NCI-H2196 treated with DMSO at 0.1 percent for 48 hours (cell line): Measurements from ENCODE around the gene KCTD1.
A peak's percentile ranks its signal among the peaks of the same experiment; 100 is the strongest.

ENCODE experiments used
- DNase-seq: peaks from one replicate; lab custom pipeline; 2025; ENCODE audit not compliant: unreplicated experiment; lab: John Stamatoyannopoulos, UW

KCTD1 gene

DNA sequence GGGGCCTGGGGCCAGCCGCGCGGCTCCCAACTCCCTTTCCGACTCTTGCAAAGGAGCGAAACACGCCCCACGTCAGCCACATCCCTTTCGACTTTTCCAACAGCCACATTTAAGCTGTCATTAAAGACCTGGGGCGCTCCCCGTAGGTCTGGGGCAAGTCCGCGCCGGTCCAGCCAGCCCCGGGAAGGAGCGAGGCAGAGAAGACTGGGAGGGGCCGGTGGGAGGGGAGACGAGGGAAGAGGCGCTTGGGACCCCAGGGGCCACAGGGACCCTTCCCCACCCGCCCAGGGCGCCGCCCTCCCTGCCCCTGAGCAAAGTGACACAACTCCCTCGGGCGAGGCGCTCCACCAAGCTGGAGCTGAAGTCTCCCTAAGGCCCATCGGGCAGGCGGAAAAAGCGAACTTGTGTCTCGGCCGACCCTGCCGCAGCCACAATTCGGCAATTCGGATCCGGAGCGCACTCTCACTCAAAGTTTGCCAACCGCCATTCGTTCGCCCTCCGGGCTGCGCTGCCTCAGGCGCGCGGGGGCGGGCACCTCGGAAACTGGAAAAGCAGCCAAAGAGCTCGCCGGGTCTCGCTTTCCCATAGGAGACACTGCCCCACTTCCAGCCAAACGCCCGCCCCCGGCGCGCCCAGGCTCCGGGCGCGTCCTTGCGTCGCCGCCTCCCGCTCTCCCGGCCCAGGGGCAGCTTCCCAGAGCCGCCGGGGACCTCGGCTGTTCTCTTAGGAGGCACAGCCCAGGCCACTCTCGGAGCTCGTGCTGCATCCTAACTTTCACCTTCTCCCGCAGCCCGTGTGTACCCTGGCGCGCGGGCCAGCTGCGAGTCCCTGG, 1.1 kb upstream of the KCTD1 start:
- peak; percentile 53 for DNase-seq

DNA sequence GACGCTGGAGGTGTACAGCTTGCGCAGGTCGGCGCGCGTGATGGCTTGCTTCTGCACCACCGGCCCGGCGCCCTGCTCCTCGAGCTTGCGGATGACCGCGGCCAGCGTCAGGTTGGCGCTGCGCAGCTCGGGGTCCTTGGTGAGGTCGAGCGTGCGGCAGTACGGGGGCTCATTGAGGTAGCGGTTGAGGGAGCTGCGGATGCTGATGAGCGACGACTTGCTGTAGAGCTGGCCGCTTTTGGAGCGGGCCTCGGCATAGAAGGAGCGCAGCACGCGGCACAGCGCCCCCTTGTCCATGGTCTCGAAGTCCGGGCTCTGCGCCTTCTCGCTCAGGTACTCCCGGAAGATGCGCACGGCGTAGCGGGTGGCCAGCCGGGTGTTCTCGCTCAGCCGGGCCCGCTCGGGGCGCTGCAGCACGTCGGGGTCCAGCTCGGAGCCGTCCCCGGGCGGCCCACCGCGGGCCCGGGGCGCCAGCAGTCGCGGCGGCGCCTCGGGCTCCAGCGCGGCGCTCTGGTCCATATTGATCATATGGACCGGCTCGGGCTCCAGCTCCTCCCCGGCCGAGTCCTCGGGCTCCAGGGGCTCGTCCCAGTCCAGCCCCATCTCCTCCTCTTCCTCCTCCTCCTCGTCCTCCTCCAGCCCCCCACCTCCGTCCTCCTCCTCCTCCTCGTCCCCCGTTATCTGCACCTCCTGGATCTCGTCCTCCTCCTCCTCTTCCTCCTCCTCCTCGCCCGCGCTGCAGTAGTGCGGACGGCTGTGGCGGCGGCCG, 523 bp downstream of the KCTD1 start:
- no peak for DNase-seq

DNA sequence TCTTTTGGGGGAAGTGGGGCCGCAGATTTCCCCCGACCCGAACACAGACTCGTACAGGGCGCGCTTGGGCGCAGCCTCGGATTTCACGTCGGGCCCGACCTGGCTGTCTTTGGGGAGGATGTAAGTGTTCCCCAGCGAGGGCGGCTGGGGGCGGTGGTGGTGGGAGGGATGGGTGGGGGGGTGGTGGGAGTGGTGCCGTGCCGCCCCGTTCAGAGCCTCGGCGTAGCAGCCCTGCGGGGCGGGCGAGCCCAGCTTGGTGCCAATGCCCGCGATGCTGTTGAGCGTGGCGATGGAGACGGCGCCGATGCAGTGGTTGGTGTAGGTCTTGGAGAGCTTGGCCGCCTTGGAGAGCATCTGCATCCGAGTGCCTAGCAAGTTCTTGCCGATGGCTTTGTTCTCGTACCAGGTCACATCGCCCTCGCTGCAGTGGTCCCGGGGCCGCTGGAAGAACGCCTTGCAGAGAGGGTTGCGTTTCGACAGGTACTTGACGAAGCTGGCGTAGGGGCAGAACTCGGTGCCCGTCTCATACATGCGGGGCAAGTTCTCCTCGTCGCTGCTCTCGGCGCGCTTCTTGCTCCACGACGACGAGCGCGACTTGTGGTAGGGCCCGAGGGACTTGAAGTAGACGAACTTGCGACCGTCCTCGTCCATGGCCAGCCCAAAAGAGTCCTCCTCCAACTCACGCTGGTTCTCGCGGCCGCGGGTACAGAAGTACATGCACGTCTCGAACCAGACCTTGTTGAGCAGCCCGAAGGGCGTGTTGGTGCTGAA, 1.3 kb downstream of the KCTD1 start:
- no peak for DNase-seq

DNA sequence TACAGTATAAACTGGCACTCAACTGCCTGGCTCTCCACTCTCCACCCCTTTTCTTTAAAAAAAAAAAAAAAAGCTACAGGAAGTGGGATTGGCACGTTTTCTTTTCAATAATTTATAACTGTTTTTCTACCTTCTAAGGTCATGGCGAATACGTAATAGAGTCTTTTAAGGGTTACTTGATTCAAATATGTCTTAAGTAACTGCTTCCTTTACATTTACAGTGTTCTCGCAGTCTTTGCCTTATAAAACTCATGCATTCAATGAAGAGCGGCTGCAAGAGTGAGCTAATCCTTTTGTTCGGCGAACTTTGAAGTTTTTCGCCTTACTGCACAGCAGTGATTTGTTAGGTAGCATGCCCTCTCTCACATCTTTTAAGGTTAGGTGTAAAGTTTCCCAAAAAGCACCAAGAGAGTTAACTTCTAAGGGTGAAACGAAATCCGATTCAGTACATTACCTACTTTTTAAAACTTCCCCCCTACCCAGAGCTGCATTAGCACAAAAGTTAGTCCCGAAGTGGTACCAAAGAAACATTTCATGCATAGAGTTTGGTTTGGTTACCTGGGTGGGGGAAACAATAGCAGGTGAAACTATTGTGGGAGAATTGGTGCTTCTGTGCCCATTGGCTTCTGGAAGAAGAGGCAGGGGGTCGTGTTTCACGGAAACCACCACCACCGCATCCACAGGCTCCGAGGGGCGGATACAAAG, 2.0 kb downstream of the KCTD1 start:
- no peak for DNase-seq

DNA sequence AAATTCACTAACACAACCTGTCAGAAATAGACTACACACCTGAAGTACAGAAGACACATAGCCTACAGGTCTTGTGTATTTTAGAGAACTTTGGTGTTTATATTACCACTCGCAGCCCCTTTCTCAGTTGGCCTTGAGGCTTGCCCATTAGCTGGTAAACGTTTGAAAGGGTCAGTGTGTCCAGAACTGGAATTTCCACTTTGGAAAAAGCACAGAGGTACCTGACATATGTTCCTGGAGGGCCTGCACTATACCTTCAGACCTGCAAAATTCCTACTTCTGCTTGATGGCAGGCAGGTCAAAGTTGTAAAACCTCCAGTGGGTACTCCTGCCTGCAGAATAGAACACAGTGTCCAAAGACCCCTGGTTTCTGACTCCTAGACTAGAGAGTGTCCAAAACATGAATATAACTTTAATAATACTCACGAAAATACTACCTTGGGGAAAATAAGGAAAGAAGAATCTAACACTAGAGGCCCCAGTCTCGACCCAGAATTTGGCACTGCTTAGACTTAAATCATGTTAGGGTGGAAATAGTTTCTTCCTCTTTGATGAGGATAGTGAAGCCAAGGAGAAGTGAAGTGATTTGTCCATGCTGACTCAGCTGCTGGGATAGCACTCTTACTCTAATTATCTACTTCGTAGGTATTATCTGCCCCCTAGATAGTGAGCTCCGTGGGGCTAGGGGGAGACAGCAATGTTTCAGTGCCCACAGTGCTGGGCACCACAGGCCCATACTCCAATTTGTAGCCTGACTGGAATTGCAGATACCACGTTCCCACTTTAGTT, 2.8 kb downstream of the KCTD1 start:
- no peak for DNase-seq

DNA sequence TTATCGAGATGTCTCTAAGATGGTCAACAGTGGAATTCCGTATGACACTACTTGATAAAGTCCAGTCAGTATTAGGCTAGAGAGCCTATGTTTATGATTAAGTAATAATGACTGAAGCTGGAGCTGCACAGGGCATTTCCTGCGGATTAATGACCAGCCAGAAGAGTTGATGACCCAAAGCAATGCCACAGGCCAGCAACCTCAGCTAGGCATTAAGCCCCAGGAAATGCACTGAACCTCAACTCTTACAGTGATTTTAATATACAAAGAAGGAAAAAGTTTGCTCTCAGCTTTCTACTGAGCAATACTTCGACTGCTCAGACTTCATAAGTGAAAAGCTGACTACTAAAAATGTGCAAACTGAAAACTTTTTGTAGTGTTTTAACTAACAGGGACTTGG, 3.9 kb downstream of the KCTD1 start:
- no peak for DNase-seq

DNA sequence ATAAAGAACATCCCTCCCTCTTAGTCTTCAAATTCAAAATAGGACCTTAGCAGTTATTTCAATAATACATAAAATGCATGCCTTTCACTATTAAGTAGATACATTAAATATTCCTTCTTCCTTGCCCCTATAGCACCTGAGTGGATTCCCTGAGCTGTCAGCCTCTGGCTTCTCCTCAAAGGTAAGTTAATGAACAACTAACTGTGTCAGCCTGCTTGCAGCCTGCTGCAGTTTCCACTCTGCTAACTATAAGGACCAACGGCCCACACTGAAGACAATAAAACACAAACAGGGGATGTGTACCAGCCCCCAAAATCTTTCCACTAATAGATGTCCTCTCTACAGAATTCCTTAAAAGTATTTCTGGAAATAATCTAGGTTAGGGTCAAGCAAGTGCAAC, 5.0 kb downstream of the KCTD1 start:
- DNase-seq = no peak

DNA sequence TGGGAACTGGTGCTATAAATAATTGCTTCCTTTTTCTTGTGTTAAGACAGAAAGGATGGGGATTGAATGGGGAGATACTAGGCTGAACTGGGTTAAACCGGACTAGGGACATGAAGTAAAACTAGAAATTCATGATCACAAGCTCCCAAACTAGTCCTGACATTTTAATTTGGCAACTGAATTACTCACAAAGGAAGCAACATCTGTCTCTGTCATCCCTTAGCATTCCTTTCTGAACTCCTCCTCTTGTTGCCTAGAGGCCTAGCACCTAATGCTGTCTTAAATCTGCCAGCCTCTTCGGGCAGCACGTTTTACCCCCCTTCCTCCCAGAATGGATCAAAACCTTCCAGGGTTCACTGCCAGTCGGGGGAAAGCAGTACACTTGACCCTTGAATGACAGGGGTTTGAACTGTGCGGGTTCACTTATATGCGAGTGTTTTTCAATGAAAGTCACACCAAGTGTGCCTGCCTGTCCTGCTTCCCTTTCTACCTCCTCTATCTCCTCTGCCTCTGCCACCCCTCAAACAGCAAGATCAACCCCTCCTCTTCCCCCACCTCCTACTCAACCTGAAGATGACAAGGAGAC, 8.2 kb downstream of the KCTD1 start:
- no peak for DNase-seq

DNA sequence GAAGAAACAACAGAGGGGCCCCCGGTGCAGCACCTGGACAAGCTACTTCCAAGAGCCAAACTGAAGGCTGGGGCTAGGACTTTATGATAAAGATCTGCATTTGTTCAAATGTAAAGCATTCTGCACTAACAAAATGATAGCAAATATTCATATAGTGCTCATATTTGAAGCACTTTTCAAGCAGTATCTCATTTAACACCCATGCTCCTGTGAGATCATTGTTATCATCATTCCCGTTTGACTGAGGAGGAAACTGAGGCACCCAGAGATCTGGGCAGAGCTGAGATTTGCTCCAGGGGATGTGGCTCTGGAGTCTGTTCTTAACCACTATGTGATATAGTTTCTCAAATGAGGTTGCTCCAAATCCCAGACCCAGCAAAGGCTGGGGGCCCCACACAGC, 9.8 kb downstream of the KCTD1 start:
- no peak for DNase-seq

DNA sequence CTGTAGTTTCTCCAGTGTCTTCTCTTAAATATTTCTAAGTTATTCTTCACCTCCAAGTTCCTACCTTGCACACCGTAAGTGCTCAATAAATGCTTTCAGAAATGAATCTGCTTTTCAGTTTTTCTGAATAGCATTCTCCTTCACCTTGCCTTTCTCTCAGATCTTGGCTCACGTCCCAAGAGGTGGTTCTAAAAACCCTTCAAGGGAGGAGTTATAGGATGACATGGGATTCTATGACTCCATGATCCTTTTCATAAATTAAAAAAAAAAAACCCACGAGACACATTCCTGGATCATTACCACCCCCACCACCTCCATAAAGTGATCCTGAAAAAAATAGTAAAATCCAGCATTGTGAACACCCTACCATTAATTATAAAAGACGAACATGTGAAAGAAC, 11.7 kb downstream of the KCTD1 start:
- no peak for DNase-seq

DNA sequence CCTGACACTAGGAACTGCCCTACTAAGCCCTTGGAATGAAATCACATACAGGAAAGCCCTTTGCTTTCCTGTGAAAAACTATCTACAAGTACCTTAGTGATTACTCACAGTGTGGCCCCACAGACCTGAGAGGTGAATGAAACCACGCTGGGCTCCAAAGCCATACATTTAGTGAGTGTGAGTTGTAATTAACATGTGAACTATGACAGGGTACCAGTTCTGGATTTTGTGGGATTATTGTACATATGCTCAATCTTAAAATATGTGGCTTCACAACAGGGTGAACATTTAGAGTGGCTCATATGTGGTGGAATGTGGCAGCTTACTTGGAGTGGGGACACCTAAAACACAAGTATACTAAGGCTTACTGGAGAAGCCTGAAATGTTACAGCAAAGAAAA, 12.3 kb downstream of the KCTD1 start:
- no peak for DNase-seq

DNA sequence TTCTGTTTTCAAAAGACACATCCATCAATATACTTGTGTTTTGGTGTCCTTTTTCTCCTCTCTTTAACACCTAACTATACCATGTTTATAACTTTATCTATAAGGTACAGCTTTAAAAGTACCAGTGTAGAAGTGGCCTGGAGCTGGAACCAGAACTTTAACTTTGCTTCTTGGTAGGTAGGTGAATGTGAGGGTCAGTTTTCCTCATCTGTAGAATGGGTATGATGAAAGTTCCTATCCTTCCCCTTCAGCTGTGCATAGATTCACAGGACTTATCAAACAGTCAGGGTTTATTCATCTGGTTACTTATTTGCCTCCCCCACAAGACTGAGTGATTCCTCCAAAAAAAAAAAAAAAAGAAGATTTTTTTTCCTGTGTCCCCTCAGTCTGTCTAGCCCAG, 12.7 kb downstream of the KCTD1 start:
- no peak for DNase-seq

DNA sequence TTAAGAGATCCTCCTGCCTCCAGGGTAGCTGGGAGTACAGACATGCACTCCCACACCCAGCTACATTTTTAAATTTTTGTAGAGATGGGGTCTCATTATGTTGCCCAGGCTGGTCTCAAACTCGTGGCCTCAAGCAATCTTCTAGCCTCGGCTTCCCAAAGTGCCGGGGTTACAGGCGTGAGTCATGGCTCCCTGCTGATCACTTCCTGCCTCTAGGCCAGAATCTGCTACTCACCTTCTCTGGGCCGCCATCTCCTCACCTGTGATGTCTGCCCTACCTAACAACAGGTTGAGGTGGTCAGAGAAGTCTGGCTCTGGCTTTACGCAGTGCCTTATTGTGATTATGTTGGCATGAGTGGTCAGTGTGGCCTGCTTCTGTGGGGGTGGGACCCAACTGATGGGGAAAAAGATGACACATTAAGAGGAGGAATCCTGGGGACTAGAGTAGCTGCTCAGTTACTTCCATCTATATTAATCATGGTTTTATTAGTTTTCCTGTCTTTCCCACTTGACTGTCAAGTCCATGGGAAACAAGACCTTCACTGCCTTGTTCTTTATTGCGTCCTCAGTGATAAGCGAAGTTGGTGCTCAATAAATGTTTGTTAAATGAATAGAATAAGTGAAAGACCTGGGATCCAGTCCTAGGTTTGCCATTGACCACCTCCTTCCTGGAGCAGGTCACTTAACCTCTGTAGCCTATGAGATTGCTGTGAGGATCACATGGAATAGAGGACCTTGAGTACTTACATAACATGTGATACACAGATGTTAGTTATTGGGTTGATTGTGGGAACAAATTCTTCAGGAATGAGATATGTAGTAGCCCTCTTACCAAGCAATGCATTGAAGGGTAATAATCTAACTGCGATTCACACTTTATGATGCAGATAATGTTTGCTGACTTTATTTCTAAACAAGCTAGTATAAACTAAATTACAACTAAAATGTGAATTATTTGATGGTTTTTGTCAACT, 15.7 kb downstream of the KCTD1 start:
- no peak for DNase-seq

DNA sequence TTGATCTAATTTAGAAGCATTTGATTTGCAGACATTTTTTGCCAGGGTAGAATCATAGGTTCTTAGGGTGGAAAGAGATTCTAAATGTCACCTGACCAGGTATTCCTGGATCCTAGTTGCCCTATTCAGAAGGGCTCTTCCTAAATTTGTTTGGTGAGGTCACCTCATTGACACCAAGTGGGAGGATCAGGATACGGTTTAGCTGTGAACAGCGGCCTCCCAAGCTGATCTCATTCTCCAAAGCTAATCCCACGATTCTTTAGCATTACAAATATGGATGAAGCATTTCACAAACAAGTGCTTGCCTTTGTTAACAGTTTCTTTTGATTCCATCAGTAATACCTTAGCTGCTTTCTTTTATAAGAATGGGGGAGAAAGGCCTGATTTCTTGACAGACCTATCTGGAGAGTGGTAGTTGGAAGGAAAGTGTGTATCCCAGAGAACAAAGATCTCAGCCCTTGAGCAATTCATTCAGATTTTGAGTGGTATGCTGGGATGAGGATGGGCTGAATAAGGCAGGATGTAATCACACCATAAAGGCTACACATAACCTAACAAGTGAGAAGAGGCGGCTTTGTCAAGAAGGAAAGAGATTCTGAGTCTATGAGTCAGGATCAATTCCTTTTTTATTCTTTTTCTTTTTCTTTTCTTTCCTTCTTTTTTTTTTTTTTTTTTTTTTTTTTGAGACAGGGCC, 16.6 kb downstream of the KCTD1 start:
- no peak for DNase-seq

DNA sequence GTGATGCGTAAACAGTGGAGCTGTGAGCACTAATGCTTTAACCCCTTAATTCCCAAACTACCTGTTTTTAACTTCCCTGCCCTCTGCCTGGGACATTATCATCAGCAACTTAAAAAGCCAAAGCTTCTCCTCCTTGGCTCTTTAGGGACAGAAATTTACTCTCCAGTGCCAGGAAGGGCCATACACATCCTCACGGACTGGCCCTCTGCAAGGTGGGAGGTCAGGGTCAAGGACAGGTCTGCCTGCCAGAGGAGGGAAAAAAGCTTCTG, 21.5 kb downstream of the KCTD1 start:
- no peak for DNase-seq

DNA sequence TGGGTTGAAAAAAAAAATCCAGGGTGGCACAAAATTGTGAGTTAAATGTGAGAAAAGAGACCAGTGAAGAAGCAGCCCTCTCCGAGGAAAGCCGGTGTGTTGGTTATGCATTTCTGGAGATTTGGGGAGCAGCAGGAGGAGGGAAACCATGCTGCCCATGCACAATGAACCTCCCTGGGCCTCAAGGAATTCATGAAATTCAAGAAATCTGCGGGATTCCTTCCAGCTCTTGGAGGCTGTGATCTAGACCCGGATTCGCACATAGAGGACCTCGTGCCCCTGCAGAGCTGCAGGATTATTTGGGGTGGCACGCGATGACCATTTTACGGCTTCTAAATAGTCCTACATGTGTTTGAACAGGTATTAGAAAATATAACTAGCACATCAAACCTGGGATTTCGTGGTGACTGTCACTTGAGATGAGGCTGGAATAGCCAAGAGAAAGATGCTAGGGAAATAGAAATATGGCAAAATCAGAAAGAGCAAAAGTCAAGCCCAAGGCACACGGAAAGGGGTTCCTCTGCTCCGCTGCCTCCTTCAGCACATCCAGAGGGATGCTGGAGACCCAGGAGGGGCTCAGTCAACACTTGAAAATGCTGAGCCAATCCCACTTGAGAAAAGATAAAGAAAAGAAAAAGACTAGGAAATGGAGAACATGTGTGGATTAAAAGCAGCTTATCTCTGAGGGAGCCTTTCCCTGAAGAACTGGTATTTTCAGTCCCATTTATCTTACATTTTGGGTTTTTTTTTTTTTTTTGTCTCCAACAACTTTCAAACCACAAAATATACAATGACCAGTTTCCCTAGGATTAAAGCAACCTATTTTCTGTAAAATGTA, 22.0 kb downstream of the KCTD1 start:
- no peak for DNase-seq

DNA sequence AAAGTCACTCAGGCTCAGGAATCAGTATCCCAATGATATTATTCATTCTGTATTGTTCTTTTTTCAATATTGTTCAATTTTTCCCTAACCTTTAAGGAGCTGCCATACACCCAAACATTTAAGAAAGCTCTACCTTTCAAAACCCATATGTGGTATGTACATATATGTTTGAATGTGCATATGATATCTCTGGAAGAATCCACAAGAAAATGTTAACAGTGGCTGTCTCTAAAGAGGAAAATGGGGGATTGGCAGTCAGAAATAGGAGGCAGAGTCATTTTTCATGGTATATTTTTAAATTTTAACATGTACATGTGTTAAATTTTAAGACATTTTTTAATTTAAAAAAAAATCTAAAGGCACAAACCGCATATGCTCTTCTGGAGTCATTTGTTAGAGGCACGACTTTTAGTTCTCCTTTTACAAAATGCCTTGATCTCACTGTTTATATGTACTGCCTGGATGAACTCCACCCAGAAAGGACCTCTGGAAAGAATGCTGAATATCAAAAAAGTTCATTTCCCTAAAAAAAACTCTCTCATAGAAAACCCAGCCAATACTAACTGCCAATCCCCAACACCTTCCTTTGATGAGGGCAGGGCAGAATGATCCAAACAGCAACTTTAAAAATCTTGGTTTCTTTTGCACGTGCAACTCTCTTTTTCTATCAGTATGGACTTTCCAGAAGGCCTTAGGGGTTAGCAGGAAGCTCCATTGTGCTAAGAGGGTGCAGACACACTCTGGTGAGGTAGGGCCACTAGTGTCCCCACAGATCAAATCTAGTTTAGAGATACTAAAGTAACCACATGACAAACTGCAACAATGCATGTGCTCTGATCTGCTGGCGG, 23.6 kb downstream of the KCTD1 start:
- DNase-seq = no peak
